GM12875 (cell line): ENCODE measurements around the gene FRY.

Experiments used
- H3K4me3 ChIP-seq: one replicate; pipeline ENCODE4 v1.5.1; 2011; ENCODE audit warnings: low read depth, low read length, control low read depth
- TF ChIP-seq, protein P1 (sequence below): IDR thresholded peaks from 2 replicates; pipeline ENCODE4 v1.5.1; 2011; ENCODE audit warnings: low read depth, mild to moderate bottlenecking, control low read depth, inconsistent platforms, low read length, moderate library complexity, borderline replicate concordance; ENCODE audit not compliant: insufficient read depth

FRY gene

DNA sequence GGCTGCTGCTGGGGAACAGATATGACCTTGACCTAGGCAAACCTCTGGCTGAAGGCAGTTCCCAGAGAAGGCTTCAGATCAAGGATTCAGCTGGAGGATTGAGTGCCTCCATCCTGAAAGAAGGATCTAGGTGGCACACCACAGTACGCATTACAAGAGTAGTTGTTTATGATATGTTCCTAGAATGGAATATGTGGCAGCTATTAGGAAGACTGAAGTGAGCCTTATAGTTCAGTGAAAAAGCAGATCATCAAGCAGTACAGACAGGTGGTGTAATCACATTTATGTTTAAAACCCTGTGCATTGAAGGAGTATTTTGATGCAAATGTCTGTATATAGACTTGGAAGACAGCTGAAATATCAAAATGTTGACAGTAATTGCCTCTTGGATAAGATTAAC is 167.6 kb downstream of the FRY start:
- H3K4me3 ChIP-seq, result no peak overlapping the region
- TF ChIP-seq, protein P1, sequence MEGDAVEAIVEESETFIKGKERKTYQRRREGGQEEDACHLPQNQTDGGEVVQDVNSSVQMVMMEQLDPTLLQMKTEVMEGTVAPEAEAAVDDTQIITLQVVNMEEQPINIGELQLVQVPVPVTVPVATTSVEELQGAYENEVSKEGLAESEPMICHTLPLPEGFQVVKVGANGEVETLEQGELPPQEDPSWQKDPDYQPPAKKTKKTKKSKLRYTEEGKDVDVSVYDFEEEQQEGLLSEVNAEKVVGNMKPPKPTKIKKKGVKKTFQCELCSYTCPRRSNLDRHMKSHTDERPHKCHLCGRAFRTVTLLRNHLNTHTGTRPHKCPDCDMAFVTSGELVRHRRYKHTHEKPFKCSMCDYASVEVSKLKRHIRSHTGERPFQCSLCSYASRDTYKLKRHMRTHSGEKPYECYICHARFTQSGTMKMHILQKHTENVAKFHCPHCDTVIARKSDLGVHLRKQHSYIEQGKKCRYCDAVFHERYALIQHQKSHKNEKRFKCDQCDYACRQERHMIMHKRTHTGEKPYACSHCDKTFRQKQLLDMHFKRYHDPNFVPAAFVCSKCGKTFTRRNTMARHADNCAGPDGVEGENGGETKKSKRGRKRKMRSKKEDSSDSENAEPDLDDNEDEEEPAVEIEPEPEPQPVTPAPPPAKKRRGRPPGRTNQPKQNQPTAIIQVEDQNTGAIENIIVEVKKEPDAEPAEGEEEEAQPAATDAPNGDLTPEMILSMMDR, result no peak

DNA sequence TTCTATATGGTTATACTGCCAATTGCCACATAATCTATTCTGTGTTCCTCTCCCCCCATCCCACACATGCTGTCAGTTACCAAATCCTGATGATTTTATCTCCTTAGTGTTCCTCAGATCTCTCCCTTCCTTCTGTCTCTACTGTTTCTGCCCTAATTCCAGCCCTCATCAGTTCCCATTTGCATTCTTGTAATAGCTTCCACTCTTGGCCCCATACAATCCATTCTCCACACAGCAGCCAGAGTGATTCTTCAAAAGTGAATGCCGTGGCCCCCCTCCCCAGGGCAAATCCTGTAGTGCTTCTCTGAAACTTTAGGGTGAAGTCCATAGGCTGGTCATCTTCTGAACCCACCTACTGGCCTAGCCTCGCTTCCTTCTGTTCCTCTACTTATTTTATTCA is 169.2 kb downstream of the FRY start:
- TF ChIP-seq, protein P1, result no peak
- no peak overlapping the region for H3K4me3 ChIP-seq

DNA sequence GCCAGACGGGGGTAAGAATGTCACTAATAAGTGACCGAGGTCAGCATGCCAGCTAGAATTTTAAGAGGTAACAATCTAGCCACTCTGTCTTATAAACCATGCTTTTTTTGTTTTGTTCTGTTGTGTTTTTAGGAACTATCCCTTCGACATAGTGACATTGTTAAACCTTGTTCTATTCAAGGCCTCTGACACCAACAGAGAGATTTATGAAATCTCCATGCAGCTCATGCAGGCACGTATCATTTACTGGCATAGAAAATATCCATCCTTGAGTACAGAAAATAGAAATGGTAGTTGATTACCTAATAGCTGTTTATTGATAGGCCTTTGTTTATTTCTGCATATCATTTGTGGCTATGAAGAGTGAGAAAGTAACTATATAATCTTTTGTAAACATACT is 170.2 kb downstream of the FRY start:
- H3K4me3 ChIP-seq, result no peak overlapping the region
- TF ChIP-seq, protein P1, result no peak

DNA sequence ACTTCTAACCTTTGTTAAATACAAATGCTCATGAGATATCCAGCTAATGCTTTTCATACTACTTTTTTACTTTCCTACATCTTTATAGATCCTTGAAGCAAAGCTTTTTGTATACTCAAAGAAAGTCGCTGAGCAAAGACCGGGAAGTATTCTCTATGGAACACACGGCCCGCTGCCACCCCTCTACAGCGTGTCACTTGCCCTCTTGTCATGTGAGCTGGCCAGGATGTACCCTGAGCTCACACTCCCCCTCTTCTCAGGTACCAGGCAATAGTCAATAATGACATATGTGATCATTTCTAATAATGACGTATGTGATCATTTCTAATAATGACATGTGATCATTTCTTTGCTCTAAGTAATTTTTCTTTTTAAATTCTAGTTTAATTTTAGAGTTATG is 170.7 kb downstream of the FRY start:
- H3K4me3 ChIP-seq, result no peak overlapping the region
- TF ChIP-seq, protein P1, result no peak

DNA sequence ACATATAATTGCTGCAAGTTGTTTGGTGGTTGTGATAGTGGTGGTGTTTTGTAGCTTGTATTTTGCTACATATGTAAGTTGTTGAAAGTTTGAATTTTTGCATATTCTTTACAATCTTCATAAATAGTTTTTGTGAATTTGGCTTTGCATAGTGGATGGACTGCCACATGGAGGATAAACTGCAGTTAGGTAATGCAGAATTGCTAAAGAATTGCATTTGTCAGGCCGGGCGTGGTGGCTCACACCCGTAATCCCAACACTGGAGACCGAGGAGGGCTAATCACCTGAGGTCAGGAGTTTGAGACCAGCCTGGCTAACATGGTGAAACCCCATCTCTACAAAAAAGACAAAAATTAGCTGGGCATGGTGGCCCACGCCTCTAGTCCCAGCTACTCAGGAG is 171.6 kb downstream of the FRY start:
- TF ChIP-seq, protein P1, result no peak

DNA sequence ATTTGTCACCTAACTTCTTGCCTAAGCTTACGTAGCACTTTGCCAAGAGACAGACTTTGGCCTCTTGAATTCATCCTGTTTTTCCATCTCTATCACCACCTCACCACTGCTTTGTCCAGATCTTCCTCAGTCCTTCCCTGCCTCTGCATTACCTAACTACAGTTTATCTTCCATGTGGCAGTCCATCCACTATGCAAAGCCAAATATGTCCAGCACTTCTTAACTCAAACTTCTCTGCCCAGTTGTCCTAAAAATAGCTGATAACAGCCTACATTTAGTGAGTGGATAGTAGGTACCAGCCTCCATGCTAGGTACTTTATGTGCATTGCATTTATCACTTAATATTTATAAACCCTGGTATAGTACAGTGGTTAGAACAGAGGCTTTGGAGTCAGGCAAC is 172.2 kb downstream of the FRY start:
- TF ChIP-seq, protein P1, result no peak
- H3K4me3 ChIP-seq, result no peak overlapping the region

More for the DNA sequence above, 171.6 kb downstream of the FRY start:
- no peak overlapping the region for H3K4me3 ChIP-seq

DNA sequence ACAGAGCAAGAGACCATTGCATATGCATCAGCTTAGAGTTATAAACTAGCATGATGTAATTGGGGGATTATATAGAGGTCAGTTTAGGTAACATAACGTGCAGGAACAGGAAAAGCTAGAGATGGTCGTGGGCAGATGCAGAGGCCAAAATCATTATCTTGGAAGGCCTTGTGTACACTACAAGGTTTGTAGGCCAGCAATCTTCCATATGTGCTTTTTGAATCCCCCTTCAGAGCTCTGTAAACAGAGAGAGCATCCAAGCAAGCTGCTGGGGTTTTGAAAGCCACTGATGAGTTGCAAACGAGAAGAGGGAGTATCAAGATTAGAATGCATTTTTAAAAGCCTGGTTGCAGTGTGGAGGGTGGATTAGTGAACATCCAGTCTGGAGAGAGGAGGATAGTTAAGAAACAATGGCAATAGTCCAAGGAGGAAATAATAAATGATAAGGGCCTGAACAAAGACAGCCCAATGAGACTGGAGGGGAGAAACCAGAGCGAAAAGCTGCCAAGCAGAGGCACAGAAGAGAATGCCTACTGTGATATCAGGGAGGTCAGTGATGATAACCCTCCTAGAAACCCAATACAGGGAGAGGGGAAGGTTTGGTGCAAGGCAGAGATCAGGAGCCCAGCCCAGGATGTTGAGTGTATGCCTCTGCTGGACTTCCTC is 174.0 kb downstream of the FRY start:
- TF ChIP-seq, protein P1, result no peak
- H3K4me3 ChIP-seq, result no peak overlapping the region
